GM10266 (cell line): ENCODE measurements around the gene SERTAD2.

ENCODE experiments used
- DNase-seq: peaks from one replicate; pipeline ENCODE4 v3.0.0; 2012; ENCODE audit errors: extremely low spot score
- TF ChIP-seq, protein P1 (sequence below): IDR thresholded peaks from 2 replicates; pipeline ENCODE4 v1.5.1; 2012; ENCODE audit warnings: mild to moderate bottlenecking, low read depth; ENCODE audit not compliant: control insufficient read depth, insufficient read depth; ENCODE audit errors: missing control alignments

The SERTAD2 gene

DNA sequence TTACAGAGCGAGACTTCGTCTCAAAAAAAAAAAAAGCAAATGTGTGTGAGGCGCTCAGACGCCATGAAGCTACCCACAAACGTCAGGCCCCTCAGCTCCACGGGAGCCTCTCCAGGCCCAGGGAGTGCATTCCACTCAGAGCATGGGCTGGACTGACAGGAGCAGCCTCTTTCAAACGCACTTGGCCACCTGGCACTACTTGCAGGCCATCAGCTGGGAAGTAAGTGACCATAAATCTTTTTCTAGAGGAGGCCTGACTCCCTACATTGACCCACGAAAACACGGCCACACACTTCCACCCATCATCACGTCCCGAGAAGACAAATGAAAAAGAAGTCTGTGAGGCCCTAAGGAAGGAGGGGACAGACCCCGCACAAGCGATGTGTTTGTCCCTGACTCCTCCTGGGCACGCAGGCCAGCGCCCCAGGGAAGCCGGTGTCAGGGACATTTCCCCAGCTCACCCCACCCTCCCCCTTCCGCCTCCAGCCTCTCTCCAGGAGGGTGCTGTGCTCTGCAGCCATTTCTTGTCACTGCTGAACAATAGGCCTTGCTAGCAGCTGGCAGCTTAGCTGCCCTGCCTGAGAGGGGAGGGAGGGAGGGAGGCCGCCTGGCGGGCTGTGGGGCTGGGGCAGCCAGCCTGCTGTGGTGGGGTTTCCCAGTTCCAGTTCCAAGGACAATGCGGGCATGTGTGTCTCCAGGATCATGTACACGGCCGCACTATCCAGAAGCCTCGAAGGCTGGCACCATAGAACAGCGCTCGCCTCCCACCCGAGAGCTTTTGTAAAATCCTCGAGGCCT lies 26.6 kb downstream of the SERTAD2 start:
- no peak for DNase-seq
- TF ChIP-seq, protein P1, sequence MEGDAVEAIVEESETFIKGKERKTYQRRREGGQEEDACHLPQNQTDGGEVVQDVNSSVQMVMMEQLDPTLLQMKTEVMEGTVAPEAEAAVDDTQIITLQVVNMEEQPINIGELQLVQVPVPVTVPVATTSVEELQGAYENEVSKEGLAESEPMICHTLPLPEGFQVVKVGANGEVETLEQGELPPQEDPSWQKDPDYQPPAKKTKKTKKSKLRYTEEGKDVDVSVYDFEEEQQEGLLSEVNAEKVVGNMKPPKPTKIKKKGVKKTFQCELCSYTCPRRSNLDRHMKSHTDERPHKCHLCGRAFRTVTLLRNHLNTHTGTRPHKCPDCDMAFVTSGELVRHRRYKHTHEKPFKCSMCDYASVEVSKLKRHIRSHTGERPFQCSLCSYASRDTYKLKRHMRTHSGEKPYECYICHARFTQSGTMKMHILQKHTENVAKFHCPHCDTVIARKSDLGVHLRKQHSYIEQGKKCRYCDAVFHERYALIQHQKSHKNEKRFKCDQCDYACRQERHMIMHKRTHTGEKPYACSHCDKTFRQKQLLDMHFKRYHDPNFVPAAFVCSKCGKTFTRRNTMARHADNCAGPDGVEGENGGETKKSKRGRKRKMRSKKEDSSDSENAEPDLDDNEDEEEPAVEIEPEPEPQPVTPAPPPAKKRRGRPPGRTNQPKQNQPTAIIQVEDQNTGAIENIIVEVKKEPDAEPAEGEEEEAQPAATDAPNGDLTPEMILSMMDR: no peak

- no peak for DNase-seq
These were observed 27.4 kb downstream of the SERTAD2 start for GRCh38 chr2:64626146-64626809.

GRCh38 chr2:64625299-64626145 lies 28.2 kb downstream of the SERTAD2 start:
- DNase-seq: no peak
- TF ChIP-seq, protein P1: peak; percentile 28

More at GRCh38 chr2:64626146-64626809, 27.4 kb downstream of the SERTAD2 start:
- TF ChIP-seq, protein P1: no peak

- no peak for DNase-seq
These were observed 28.9 kb downstream of the SERTAD2 start for GRCh38 chr2:64624862-64625261.

GRCh38 chr2:64624108-64624610 lies 29.6 kb downstream of the SERTAD2 start:
- DNase-seq: no peak
- TF ChIP-seq, protein P1: no peak

More at GRCh38 chr2:64624862-64625261, 28.9 kb downstream of the SERTAD2 start:
- TF ChIP-seq, protein P1: no peak

DNA sequence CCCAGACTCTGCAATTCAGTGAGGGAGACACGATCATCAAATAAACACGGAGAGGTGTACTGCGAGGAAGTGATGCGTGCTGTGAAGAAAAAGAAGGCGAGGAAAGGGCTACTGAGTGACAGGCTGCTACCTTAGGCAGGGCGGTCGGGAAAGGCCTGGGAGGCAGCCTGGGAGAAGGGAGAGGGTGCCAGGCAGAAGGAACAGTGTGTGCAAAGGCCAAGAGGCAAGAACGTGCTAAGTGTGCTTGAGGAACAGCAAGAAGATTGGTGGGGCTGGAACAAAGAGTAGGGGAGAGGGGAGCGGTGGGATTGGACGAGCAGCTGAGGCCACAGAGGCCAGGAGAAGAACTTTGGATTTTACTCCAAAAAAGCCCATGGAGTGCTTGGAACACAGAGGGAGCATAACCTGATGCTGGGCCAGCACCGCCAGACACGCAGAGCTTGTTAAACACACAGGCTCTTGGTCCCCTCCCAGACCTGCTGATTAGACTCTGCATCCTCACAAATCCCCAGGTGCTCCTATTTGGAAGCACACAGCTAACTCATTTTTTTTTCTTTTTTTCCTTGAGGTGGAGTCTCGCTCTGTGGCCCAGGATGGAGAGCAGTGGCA lies 30.4 kb downstream of the SERTAD2 start:
- DNase-seq: no peak
- TF ChIP-seq, protein P1: no peak
